Mesothelial cell of epicardium (in vitro differentiated cells): Measurements from ENCODE around the gene SLC35B2. TPM values are rescaled to one million over a fixed set of nuclear protein-coding genes. Genes with fewer than 3 reads are reported as not detected.
A peak's percentile ranks its signal among the peaks of the same experiment; 100 is the strongest.

Source experiments
- DNase-seq, 2 experiments: peaks; one replicate each; pipeline ENCODE4 v3.0.0; 2021; ENCODE audit warnings: low spot score in 2 of 2; ENCODE audit not compliant: unreplicated experiment in 2 of 2
- H3K27ac Mint-ChIP-seq: 2 replicates; pipeline ENCODE4 v1.8.0; 2021; ENCODE audit warnings: mixed read lengths
- H3K27me3 Mint-ChIP-seq: 2 replicates; pipeline ENCODE4 v1.8.0; 2021; ENCODE audit warnings: low read depth, mixed read lengths
- H3K36me3 Mint-ChIP-seq: 2 replicates; pipeline ENCODE4 v1.8.0; 2021; ENCODE audit warnings: mixed read lengths
- H3K4me1 Mint-ChIP-seq: 2 replicates; pipeline ENCODE4 v1.8.0; 2021; ENCODE audit warnings: mixed read lengths
- H3K4me3 Mint-ChIP-seq: 2 replicates; pipeline ENCODE4 v1.8.0; 2021; ENCODE audit warnings: mild to moderate bottlenecking, moderate library complexity, mixed read lengths
- H3K9me3 Mint-ChIP-seq: 2 replicates; pipeline ENCODE4 v1.8.0; 2021; ENCODE audit warnings: mixed read lengths
- total RNA-seq: library from RNA; stranded (reverse); gene quantifications from 3 replicates; pipeline ENCODE4 v1.2.1, GENCODE V29; 2021
- TF ChIP-seq, protein P1 (sequence below): fragments of 200-600 bp; sonication (generic); IDR thresholded peaks from one replicate; pipeline ENCODE4 v1.5.0; 2021; ENCODE audit warnings: antibody characterized with exemption; ENCODE audit not compliant: unreplicated experiment

Gene SLC35B2
- total RNA-seq, 1 donor from 2014 or later: 38.2 TPM

DNA sequence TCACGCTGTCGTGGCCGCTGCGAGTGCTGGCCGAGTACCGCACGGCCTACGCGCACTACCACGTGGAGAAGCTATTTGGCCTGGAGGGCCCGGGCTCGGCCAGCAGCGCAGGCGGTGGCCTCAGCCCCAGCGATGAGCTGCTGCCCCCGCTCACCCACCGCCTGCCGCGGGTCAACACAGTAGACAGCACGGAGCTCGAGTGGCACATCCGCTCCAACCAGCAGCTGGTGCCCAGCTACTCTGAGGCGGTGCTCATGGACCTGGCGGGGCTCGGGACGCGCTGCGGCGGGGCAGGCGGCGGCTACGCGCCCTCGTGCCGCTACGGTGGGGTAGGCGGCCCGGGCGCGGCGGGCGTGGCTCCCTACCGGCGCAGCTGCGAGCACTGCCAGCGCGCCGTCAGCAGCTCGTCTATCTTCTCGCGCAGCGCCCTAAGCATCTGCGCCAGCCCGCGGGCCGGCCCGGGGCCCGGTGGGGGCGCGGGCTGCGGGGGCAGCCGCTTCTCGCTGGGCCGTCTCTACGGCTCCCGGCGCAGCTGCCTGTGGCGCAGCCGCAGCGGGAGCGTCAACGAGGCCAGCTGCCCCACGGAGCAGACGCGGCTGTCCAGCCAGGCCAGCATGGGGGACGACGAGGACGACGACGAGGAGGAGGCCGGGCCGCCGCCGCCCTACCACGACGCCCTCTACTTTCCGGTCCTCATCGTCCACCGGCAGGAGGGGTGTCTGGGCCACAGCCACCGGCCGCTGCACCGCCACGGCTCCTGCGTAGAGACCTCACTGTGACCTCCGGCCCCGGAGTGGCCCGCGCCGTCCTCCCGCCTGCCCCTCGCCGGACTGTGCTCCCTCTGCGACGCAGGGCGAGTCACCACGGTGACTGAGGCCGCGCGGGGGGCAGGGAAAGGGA lies 18.7 kb upstream of the SLC35B2 start:
- no peak overlapping the region for H3K27ac Mint-ChIP-seq
- H3K4me1 Mint-ChIP-seq: no peaks in the 10 kb centered on the region
- H3K9me3 Mint-ChIP-seq: no peaks in the 10 kb centered on the region
- TF ChIP-seq, protein P1, sequence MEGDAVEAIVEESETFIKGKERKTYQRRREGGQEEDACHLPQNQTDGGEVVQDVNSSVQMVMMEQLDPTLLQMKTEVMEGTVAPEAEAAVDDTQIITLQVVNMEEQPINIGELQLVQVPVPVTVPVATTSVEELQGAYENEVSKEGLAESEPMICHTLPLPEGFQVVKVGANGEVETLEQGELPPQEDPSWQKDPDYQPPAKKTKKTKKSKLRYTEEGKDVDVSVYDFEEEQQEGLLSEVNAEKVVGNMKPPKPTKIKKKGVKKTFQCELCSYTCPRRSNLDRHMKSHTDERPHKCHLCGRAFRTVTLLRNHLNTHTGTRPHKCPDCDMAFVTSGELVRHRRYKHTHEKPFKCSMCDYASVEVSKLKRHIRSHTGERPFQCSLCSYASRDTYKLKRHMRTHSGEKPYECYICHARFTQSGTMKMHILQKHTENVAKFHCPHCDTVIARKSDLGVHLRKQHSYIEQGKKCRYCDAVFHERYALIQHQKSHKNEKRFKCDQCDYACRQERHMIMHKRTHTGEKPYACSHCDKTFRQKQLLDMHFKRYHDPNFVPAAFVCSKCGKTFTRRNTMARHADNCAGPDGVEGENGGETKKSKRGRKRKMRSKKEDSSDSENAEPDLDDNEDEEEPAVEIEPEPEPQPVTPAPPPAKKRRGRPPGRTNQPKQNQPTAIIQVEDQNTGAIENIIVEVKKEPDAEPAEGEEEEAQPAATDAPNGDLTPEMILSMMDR: no peak
- DNase-seq: no peak
- no peak overlapping the region for H3K4me3 Mint-ChIP-seq
- H3K36me3 Mint-ChIP-seq: no peaks in the 10 kb centered on the region
- peaks cover 75% of the 10 kb centered on the region for H3K27me3 Mint-ChIP-seq

DNA sequence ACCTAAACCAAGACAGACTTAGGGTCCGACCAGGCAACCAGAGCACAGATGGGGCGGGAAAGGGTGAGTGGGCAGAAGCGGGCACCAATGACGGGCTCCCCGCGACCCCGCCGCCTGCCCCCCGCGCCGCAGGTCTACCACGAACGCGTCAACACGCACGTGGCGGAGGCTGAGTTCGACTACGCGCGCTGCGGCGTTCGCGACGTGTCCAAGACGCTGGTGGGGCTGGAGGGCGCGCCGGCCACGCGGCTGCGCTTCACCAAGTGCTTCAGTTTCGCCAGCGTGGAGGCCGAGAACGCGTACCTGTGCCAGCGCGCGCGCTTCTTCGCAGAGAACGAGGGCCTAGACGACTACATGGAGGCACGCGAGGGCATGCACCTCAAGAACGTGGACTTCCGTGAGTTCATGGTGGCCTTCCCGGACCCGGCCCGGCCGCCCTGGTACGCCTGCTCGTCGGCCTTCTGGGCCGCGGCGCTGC lies 18.0 kb upstream of the SLC35B2 start:
- no peak for DNase-seq
- Mint-ChIP-seq H3K27me3 (peaks cover 69% of the 10 kb centered on the region), H3K9me3 (no peaks in the 10 kb centered on the region), H3K4me3 (no peak overlapping the region), H3K27ac (no peak overlapping the region), H3K4me1 (no peaks in the 10 kb centered on the region), H3K36me3 (no peaks in the 10 kb centered on the region)
- TF ChIP-seq, protein P1: no peak

DNA sequence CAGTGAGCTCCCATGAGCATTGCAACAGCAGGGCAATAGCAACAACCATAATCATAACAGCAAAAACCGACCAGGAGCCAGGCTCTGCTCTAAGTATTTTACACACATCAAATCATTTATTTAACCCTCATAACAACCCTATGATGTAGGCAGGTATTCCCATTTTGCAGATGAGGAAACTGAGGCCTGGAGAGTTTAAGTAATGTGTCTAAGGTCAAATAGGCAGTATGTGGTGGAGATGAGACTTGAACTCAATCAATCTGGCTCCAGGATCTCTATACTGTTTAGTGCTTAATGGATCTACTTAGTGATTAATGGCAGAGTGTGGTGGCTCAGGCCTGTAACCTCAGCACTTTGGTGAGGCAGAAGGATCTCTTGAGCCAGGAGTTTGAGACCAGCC lies 16.3 kb upstream of the SLC35B2 start:
- H3K4me1 Mint-ChIP-seq: peaks cover 3% of the 10 kb centered on the region
- H3K27ac Mint-ChIP-seq: no peak overlapping the region
- no peaks in the 10 kb centered on the region for H3K9me3 Mint-ChIP-seq
- TF ChIP-seq, protein P1: no peak
- no peak for DNase-seq
- no peaks in the 10 kb centered on the region for H3K36me3 Mint-ChIP-seq
- peaks cover 69% of the 10 kb centered on the region for H3K27me3 Mint-ChIP-seq
- H3K4me3 Mint-ChIP-seq: no peak overlapping the region

DNA sequence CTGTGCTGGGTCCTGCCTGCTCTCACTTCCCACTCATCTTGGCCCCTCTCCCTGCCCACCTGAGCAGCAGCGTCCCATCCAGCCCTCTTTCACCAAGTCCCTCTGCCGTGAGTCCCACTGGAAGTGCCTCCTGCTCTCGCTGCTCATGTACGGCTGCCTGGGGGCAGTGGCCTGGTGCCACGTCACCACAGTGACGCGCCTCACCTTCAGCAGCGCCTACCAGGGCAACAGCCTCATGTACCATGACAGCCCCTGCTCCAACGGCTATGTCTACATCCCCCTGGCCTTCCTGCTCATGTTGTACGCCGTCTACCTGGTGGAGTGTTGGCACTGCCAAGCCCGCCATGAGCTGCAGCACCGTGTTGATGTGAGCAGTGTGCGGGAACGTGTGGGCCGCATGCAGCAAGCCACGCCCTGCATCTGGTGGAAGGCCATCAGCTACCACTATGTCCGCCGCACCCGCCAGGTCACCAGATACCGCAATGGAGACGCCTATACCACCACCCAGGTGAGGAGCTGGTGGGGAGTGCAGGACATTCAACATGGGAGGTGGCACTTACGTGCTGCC lies 15.8 kb upstream of the SLC35B2 start:
- H3K9me3 Mint-ChIP-seq: no peaks in the 10 kb centered on the region
- TF ChIP-seq, protein P1: no peak
- no peak for DNase-seq
- H3K27ac Mint-ChIP-seq: no peak overlapping the region
- H3K36me3 Mint-ChIP-seq: no peaks in the 10 kb centered on the region
- H3K27me3 Mint-ChIP-seq: peaks cover 69% of the 10 kb centered on the region
- H3K4me3 Mint-ChIP-seq: no peak overlapping the region
- peaks cover 3% of the 10 kb centered on the region for H3K4me1 Mint-ChIP-seq

DNA sequence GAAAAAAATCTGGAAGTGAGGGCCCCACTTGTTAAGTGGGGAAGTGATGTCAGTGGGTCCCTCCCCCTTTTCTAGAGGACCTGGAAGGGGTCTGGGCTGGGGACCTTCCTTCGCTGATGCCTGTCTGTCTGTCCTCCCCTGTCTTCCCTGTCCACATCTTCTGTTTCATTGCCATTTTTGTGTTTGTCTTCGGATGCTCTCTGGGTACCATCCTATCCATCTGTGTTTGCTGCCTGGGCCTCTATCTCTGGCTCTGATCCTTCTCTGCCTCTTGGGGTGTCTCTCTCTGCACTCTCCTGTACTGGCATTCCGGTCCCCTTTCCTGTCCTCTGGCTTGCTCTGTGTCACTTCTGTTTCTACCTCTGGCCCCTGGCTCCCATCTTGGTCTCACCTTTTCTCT lies 15.2 kb upstream of the SLC35B2 start:
- H3K36me3 Mint-ChIP-seq: no peaks in the 10 kb centered on the region
- no peaks in the 10 kb centered on the region for H3K9me3 Mint-ChIP-seq
- no peak for DNase-seq
- TF ChIP-seq, protein P1: no peak
- H3K27ac Mint-ChIP-seq: no peak overlapping the region
- peaks cover 3% of the 10 kb centered on the region for H3K4me1 Mint-ChIP-seq
- peak overlapping the region; percentile 2 for H3K4me3 Mint-ChIP-seq
- H3K27me3 Mint-ChIP-seq: peaks cover 69% of the 10 kb centered on the region
